GM19372 (cell line): Measurements from ENCODE around the gene MVK.

ENCODE experiments used
- ATAC-seq: cut with Tn5 transposase; IDR thresholded peaks from one replicate; pipeline ENCODE4 v1.9.1; 2021; ENCODE audit warnings: mild to moderate bottlenecking, low read depth, moderate library complexity; ENCODE audit not compliant: unreplicated experiment

The MVK gene

GRCh38 chr12:109563291-109564284 lies 10.0 kb upstream of the MVK start:
- no peak for ATAC-seq

GRCh38 chr12:109566424-109566823 lies 7.2 kb upstream of the MVK start:
- ATAC-seq: no peak

GRCh38 chr12:109567296-109567695 lies 6.3 kb upstream of the MVK start:
- no peak for ATAC-seq

GRCh38 chr12:109567967-109568366 lies 5.6 kb upstream of the MVK start:
- ATAC-seq: no peak

- no peak for ATAC-seq
These were observed 5.1 kb upstream of the MVK start for GRCh38 chr12:109568486-109568885.

- no peak for ATAC-seq
These were observed 1.7 kb upstream of the MVK start for GRCh38 chr12:109571773-109572505.

GRCh38 chr12:109572506-109572845 lies 1.1 kb upstream of the MVK start:
- ATAC-seq: no peak

GRCh38 chr12:109573914-109574244 lies 285 bp downstream of the MVK start:
- peak; percentile 1 for ATAC-seq

GRCh38 chr12:109575683-109576082 lies 2.1 kb downstream of the MVK start:
- no peak for ATAC-seq

- no peak for ATAC-seq
These were observed 3.7 kb downstream of the MVK start for GRCh38 chr12:109577311-109577710.

GRCh38 chr12:109578330-109578927 lies 4.8 kb downstream of the MVK start:
- ATAC-seq: no peak

- no peak for ATAC-seq
These were observed 6.0 kb downstream of the MVK start for GRCh38 chr12:109579639-109580038.

GRCh38 chr12:109580272-109580671 lies 6.7 kb downstream of the MVK start:
- no peak for ATAC-seq

- ATAC-seq: no peak
These were observed 7.2 kb downstream of the MVK start for GRCh38 chr12:109580684-109581333.

- no peak for ATAC-seq
These were observed 7.7 kb downstream of the MVK start for GRCh38 chr12:109581334-109581691.

- ATAC-seq: no peak
These were observed 8.3 kb downstream of the MVK start for GRCh38 chr12:109581856-109582255.

GRCh38 chr12:109582636-109583035 lies 9.0 kb downstream of the MVK start:
- no peak for ATAC-seq

GRCh38 chr12:109583733-109584132 lies 10.1 kb downstream of the MVK start:
- ATAC-seq: no peak

GRCh38 chr12:109586385-109587296 lies 13.0 kb downstream of the MVK start:
- ATAC-seq: no peak

- no peak for ATAC-seq
These were observed 14.3 kb downstream of the MVK start for GRCh38 chr12:109587921-109588320.
